Endothelial cell (in vitro differentiated cells): ENCODE data around the gene ADCY6. TPM values are rescaled to one million over a fixed set of nuclear protein-coding genes. Genes with fewer than 3 reads are reported as not detected.

ENCODE experiments used
- DNase-seq: peaks from one replicate; pipeline ENCODE4 v3.0.0; 2021; ENCODE audit warnings: low spot score
- H3K27ac Mint-ChIP-seq: one replicate; pipeline ENCODE4 v1.8.0; 2021; ENCODE audit warnings: mixed read lengths, inconsistent platforms; ENCODE audit not compliant: unreplicated experiment
- H3K27me3 Mint-ChIP-seq: one replicate; pipeline ENCODE4 v1.8.0; 2021; ENCODE audit warnings: mild to moderate bottlenecking, moderate library complexity, mixed read lengths, inconsistent platforms; ENCODE audit not compliant: unreplicated experiment
- H3K36me3 Mint-ChIP-seq: one replicate; pipeline ENCODE4 v1.8.0; 2021; ENCODE audit warnings: mild to moderate bottlenecking, low read depth, mixed read lengths, inconsistent platforms; ENCODE audit not compliant: unreplicated experiment
- H3K4me1 Mint-ChIP-seq: one replicate; pipeline ENCODE4 v1.8.0; 2021; ENCODE audit warnings: mild to moderate bottlenecking, mixed read lengths, inconsistent platforms; ENCODE audit not compliant: unreplicated experiment
- H3K4me3 Mint-ChIP-seq: one replicate; pipeline ENCODE4 v1.8.0; 2021; ENCODE audit warnings: mild to moderate bottlenecking, mixed read lengths, inconsistent platforms; ENCODE audit not compliant: unreplicated experiment
- H3K9me3 Mint-ChIP-seq: one replicate; pipeline ENCODE4 v1.8.0; 2021; ENCODE audit warnings: mixed read lengths, inconsistent platforms; ENCODE audit not compliant: unreplicated experiment
- total RNA-seq: library from RNA; stranded (reverse); fragmentation: NEBNext Ultra II Directional; extraction: Animal tissue kit (Norgen Biotek cat#: 25700); gene quantifications from one replicate; pipeline ENCODE4 v1.2.1, GENCODE V29; 2021; ENCODE audit not compliant: unreplicated experiment
- TF ChIP-seq, protein P1 (sequence below): fragments of 200-600 bp; sonication (generic); IDR thresholded peaks from one replicate; pipeline ENCODE4 v1.5.0; 2021; ENCODE audit warnings: antibody characterized with exemption; ENCODE audit not compliant: unreplicated experiment

Gene ADCY6
- total RNA-seq, 1 donor from 2014 or later = 31.6 TPM

DNA sequence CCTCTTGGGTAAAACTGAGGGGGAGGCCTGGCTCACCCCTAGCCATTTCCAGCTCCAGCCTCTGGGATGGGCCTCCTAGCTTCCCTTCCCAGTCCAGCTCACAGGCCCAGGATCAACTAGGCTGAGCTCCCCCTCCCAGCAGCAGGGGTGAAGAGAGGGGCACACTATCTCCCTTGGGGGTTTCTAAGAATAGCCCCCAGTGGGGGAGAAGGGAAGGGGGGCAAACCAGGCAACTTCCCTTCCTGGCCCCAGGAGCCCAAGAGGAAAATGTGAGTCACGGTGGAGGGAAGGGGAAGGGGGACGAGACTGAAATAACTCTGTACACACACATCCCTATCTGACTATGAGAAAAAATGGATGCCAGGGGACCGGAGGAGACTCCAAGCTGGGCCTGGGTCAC is 9.0 kb downstream of the ADCY6 start:
- H3K27me3 Mint-ChIP-seq = peaks cover 16% of the 10 kb centered on the region
- no peaks in the 10 kb centered on the region for H3K9me3 Mint-ChIP-seq
- no peak for DNase-seq
- no peak overlapping the region for H3K27ac Mint-ChIP-seq
- H3K4me1 Mint-ChIP-seq = peaks cover 4% of the 10 kb centered on the region
- H3K4me3 Mint-ChIP-seq = no peak overlapping the region
- H3K36me3 Mint-ChIP-seq = peaks cover 26% of the 10 kb centered on the region
- TF ChIP-seq, protein P1, sequence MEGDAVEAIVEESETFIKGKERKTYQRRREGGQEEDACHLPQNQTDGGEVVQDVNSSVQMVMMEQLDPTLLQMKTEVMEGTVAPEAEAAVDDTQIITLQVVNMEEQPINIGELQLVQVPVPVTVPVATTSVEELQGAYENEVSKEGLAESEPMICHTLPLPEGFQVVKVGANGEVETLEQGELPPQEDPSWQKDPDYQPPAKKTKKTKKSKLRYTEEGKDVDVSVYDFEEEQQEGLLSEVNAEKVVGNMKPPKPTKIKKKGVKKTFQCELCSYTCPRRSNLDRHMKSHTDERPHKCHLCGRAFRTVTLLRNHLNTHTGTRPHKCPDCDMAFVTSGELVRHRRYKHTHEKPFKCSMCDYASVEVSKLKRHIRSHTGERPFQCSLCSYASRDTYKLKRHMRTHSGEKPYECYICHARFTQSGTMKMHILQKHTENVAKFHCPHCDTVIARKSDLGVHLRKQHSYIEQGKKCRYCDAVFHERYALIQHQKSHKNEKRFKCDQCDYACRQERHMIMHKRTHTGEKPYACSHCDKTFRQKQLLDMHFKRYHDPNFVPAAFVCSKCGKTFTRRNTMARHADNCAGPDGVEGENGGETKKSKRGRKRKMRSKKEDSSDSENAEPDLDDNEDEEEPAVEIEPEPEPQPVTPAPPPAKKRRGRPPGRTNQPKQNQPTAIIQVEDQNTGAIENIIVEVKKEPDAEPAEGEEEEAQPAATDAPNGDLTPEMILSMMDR = no peak

DNA sequence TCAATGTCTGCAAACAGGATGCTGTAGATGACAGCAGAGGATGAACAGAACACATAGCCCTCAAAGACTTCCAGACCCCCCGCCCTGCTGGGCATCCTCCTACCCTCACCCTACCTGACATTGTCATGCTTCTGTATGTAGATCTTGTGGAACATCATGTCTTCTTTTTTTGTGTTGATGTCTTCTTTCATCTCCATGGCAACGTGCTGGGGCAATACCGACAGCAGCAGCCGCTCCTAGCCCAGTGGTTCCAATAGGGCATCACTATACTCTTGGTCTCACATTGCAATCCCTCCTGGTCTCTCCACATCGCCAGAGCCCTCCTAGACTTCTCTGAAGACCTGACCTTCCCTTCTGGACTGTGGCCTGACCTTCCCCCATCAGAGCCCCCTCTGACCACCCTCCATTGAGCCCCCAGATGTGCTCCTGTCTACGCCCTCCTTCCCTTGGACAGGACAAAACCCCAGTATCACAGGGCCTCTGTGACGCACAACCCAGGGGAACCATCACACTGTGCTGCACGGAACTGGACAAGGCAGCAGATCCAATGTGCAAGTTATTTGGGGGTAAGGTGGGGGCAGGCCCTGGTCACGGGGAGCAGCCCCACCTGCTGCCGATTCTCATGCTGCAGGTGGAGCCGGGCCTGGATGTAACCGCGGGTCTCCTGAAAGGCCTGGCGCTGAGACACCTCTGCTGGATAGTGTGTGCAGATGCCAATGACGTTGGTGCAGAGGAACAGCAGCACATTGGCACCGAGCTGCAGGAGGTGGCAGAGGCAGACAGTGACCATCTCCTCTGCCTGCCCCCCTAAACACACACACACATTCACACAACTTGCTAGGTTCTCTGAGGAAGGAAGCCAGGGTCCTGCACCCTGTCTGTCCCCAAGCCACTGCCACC is 11.1 kb downstream of the ADCY6 start:
- H3K4me1 Mint-ChIP-seq = peaks cover 4% of the 10 kb centered on the region
- TF ChIP-seq, protein P1 = no peak
- H3K36me3 Mint-ChIP-seq = peaks cover 36% of the 10 kb centered on the region
- no peaks in the 10 kb centered on the region for H3K9me3 Mint-ChIP-seq
- no peak for DNase-seq
- H3K27ac Mint-ChIP-seq = no peak overlapping the region
- peak overlapping the region; percentile 84 for H3K4me3 Mint-ChIP-seq
- H3K27me3 Mint-ChIP-seq = peaks cover 20% of the 10 kb centered on the region

DNA sequence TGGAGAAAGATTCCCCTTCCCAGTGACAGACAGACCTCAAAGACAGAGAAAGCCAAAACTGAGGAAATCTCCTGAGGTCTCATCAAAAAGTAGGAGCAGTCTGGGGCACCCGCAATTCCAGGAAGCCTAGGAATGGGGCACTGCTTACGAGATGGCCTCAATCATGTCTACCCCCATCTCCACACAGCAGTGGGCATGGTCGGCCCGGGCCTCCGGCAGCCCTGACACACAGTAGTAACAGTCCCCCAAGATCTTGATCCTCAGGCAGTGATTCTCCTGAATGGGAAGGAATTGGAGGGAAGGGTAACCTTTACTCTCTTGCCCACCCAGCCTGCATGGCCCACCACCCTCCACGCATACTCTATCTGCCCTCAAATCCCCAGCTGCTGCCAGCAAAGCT is 11.9 kb downstream of the ADCY6 start:
- Mint-ChIP-seq H3K4me1 (peaks cover 4% of the 10 kb centered on the region), H3K4me3 (no peak overlapping the region), H3K27ac (no peak overlapping the region), H3K27me3 (peaks cover 20% of the 10 kb centered on the region), H3K36me3 (peaks cover 41% of the 10 kb centered on the region), H3K9me3 (no peaks in the 10 kb centered on the region)
- TF ChIP-seq, protein P1 = no peak
- no peak for DNase-seq

DNA sequence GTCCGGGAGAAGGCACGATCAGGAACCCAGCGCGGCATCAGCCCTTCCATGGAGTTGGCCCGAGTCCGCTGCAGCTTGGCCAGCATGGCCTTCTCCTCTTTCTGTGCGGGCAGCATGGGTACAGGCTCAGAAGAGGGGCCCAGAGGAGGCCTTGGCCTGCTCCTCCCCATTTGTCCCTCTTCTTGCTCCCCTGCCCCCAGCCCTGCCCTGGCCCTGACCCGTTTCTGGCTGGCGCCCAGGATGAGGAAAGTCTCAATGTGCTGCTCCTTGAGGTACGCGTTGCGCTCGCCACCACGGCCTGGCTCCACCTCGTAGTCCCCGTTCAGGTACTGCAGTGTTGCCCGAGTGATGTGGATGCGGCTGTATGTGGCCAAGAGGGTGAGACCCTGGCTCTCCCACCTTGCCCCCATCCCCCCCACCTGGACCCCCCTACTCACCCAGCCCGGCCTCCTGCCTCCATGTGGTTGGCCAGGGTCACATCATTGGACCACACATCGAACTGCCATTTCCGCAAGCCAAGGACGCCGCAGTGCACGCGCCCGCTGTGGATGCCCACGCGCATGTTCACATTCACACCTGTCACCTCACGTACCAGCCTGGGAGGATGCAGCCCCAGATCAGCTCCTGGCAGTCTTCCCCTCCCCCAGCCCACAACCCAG is 12.8 kb downstream of the ADCY6 start:
- H3K36me3 Mint-ChIP-seq = peaks cover 49% of the 10 kb centered on the region
- H3K4me3 Mint-ChIP-seq = no peak overlapping the region
- peaks cover 4% of the 10 kb centered on the region for H3K4me1 Mint-ChIP-seq
- H3K27me3 Mint-ChIP-seq = peaks cover 25% of the 10 kb centered on the region
- TF ChIP-seq, protein P1 = no peak
- DNase-seq = no peak
- no peaks in the 10 kb centered on the region for H3K9me3 Mint-ChIP-seq
- H3K27ac Mint-ChIP-seq = no peak overlapping the region

DNA sequence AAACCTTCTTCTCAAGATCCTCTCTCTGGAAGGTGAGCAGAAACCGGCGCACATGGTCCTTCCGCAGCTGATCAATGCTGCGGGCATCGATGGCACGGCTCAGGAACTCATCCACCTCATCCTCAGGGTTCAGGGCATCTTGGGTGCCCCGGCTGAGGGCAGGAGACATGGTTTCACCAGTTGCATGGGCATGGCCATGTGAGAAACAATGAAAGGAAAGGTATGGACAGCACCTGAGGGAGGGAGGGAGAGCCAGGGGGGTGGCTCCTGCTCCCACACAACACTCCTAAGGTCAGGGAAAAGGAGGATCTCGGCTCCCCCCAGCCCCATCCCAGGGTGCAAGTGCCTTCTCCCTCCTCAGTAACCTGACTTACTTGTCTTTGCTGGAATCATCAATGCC is 13.6 kb downstream of the ADCY6 start:
- Mint-ChIP-seq H3K9me3 (no peaks in the 10 kb centered on the region), H3K4me3 (no peak overlapping the region), H3K36me3 (peaks cover 56% of the 10 kb centered on the region), H3K27ac (no peak overlapping the region), H3K4me1 (peaks cover 4% of the 10 kb centered on the region), H3K27me3 (peaks cover 25% of the 10 kb centered on the region)
- no peak for DNase-seq
- TF ChIP-seq, protein P1 = no peak
